Measurements from ENCODE around the gene GRIK1.
"Not testable (repeated sequence)": the region's sequence is repeated elsewhere in the genome, so short reads cannot be mapped to it uniquely, and the experiment has no call there.

Gene GRIK1

DNA sequence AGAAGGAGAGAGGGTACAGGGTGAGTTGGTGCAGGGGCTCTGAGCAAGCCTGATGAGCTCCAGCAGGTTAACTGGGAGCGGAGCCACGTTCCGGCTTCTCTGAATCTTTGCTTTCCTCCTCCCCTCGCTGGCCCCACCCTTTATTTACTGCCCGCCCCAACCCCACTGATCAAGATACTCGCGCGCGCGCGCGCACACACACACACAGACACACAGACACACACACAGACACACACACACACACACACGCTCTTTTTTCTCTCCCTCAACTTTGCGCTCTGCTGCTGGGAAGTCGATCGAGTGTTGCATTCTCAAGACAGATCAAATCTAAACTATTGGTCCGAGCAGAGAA is at the start of gene GRIK1:
Gene GRIK1 (minus strand): TSS at position 73 of the 352 bp plus-strand sequence.
- DNase-seq (ENCODE audit: low read depth in 3 of 3) = no peak

DNA sequence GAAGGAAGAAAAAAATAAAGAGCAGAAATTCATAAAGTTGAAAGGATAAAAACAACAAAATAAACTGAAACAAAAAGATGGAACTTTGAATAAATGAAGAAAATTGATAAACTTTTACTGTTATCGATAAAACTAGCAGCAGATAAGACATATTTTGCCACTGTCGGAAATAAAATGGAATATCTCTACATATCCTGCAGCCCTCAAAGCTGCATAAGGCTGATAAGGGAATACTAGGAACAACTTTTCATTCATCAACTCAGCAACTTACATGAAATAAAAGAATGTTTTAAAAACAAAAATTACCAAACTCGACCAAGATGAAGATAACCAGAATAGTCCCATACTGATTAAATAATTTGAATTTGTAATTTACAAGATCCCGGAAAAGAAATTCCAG is 48.0 kb upstream of the GRIK1 start:
- DNase-seq (ENCODE audit: low read depth in 3 of 3) = no peak

DNA sequence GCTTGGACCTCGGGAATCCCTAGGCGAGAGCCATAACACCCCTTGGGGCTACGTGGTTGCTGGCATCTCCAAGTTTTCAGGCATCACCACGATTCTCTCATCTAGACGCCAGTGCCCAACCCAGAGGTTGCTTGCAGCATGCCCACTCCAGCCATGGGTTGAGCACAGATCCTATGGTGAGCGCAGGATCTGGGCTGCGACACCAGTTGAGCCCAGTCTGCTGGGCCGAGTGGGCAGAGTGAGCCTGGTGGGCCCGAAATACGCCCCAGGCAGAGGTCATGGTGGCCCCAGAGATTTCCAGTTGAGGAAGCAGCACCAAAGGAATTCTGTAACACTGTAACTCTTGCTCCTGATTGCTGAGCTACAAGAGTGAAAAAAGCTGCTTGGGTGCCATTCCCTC is 46.1 kb upstream of the GRIK1 start:
- no peak for DNase-seq (ENCODE audit: low read depth in 3 of 3)

DNA sequence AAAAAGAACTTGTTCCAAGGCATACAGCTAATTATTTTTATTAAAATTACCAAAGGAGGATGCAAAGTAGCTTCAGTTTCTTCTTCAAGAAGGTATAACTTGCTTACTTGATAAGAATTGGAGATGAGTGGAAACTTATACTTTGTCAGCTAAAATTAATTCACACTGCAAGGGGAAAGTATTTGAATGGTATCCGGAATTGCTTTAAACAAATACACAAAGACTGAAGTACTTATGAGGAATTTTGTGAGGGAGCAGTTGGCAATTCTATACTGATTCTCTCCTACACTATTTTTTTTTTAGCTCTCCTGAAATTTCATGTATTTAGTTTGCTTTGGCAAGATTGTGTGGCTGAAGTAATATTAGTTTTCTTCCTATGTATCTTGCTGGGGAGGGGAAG is 39.2 kb upstream of the GRIK1 start:
- no peak for DNase-seq (ENCODE audit: low read depth in 3 of 3)

DNA sequence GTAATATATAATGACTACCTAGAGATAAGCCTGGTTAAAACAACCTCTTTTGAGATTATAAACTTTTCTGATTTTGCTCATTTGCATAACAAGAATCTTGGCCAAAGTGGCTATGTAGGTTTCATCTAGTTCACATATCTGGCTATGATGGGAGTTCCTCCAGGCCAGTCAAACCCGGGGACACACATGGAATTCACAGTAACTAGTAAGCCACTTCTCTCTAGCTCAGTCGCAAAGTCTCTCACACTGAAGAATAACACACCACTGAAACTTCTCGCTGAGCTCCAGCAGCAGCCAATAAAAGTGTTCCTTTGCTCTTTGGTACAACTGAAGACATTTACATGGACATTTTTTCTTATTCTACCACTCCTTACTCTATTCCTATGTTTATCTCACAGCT is 36.0 kb upstream of the GRIK1 start:
- DNase-seq (ENCODE audit: low read depth in 3 of 3) = no peak

DNA sequence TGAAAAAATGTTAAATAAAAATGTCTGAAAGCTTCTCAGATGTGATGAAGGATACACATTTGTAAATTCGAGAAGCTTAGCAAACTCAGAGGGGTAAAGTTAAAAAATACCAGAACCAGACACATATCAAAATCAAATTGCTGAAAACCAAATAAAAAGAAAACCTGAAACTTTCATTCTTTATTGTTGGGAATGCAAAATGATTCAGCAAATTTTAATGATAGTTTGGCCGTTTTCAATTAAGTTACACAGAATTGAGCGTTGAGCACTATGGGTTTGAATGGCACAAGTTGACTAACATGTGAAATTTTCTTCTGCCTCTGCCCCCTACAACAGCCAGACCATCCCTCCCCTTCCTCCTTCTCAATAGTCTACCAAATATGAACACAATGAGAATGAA is 33.5 kb upstream of the GRIK1 start:
- no peak for DNase-seq (ENCODE audit: low read depth in 3 of 3)

DNA sequence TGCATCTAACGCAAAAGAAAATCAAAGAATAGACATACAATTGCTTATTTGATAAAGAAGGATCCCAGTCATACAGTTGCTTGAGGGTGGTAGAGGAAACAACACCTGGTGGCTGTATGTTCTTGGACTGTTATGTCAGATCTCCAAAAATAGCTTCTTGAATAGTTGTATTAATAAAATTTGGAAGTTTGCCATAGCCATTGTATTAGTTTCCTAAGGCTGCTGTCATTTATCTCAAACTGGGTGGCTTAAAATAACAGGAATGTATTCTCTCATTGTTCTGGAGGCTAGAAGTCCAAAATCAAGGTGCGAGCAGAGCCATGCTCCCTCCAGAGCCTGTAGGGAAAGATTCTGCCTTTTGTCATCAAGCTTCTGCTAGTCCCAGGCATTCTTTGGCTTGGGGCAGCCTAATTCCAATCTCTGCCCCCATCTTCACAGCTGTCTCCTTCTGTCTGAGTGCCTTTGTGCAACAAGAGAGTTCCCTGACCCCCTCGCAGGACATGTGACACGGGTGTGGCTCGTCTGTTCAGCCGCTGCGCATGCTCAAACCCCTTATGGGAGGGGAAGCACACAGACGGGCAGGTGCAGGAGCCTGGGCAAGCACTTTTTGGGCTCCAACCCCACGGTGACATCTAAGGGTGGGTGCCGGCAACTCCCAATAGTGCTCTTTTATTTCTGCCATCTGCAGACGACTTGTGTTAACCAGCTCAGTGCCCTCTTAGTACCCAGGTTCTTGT is 21.7 kb upstream of the GRIK1 start:
- no peak for DNase-seq (ENCODE audit: low read depth in 3 of 3)

DNA sequence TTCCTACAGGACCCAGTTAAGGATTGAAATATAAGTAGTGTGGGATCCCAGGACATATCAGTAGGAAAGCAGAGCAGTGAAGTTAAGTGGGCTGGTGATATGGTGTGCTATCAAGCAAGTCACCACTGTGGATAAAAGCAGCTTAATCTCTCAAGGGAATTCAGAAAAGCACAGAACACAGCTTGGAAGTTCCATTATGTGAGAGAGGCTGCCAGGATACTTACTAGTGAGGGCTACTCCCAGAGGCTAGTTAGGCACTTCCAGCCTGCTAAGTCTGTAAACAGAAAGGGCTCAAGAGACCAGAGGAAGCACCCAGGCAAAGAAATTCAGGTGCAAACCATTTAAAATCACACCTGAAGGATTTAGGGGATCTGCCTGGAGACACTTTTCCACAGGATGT is 18.8 kb upstream of the GRIK1 start:
- no peak for DNase-seq (ENCODE audit: low read depth in 3 of 3)

DNA sequence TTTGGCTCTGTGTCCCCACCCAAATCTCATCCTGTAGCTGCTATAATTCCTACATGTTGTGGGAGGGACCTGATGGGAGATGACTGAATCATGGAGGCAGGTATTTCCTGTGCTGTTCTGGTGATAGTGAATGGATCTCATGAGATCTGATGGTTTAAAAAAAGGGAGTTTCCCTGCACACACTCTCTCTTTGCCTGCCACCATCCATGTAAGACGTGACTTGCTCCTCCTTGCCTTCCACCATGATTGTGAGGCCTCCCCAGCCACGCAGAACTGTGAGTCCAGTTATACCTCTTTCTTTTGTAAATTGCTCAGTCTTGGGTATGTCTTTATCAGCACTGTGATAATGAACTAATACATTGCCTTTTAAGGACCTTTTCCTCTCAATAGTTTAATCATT is 18.2 kb upstream of the GRIK1 start:
- DNase-seq (ENCODE audit: low read depth in 3 of 3) = not testable (repeated sequence)

DNA sequence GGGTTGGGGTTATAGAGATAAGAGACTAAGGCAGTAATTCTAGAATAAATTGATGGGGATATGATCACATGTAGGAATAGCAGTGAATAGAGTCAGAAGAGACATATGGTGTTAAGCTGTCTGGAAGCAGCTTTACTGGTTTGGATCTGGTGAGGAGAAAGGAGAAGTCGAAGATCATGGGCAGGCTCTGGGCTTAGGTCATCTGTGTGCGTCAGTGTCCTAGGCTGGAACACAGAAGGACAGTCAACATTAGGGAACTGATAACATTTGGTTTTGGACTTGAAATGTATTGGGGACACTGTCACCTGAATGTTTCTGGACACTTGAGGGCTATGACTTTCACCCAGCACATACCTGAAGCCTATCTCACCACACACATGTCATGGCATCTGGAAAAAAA is 13.9 kb upstream of the GRIK1 start:
- DNase-seq (ENCODE audit: low read depth in 3 of 3) = no peak

DNA sequence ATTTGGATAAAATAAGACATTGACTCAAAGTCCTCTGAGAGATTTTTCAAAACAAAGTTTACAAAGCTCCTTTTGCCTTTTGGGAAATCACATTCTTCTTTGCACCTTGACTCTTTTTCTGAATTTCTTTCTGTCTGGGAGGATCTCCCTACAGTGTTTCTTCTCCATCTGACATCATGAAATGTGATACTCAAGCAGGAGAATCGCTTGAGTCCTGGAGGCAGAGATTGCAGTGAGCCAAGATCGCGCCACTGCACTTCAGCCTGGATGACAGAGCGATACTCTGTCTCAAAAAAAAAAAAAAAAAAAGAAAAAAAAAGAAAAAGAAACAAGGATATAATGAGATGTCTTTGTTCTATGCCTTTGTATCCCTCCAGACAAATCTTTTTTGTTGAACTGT is 13.3 kb upstream of the GRIK1 start:
- no peak for DNase-seq (ENCODE audit: low read depth in 3 of 3)

DNA sequence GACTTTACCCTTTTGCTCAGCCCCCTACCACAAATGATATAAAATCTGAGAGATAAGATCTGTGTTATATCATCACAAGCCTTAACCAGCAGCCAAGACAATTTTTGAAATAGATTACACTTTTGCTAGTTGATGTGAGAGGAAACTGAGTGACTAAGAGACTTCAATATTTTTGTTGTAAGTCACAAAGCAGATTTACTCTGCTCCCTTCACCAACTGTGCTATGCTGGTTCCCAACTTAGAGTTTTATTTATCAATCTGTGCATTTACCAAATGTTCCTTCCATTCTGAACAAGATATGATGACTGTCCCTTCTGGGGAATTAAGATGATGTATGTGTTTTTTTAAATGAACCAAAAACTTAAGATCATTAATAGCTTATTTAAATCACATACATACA is 12.1 kb upstream of the GRIK1 start:
- DNase-seq (ENCODE audit: low read depth in 3 of 3) = no peak

DNA sequence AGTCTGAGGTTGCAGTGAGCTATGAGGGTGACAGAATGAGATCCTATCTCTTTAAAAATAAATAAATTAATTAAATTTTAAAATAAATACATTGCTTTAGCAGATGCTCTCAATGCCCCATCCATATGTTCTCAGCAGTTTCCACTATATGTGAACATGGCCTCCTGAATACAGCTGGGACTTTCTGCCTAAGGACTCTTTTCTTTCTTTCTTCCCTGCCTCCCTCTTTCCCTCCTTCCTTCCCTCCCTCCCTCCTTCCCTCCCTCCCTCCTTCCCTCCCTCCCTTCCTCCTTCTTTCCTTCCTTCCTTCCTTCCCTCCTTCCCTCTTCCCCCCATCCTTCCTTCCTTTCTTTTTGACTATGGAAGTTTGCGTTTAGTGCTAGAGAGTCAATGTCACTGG is 10.2 kb upstream of the GRIK1 start:
- no peak for DNase-seq (ENCODE audit: low read depth in 3 of 3)

DNA sequence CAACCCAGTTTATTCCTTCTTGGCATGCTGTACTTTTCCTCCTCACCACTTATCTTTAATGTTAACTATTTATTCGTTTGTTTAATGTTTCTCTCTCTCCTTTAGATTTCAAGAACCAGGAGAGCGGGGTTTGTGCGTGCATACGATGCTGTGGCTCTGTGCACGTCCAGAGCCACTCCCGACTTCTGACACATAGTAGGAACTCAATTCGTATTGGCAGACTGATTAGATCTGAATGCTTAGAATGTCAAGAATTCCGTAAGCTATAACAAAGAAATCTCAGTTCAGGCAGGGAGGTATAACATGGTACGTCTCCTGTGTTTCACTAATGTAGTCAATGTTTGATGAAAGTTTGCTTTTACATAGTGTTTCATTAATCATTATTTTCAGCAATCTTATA is 7.3 kb upstream of the GRIK1 start:
- no peak for DNase-seq (ENCODE audit: low read depth in 3 of 3)

DNA sequence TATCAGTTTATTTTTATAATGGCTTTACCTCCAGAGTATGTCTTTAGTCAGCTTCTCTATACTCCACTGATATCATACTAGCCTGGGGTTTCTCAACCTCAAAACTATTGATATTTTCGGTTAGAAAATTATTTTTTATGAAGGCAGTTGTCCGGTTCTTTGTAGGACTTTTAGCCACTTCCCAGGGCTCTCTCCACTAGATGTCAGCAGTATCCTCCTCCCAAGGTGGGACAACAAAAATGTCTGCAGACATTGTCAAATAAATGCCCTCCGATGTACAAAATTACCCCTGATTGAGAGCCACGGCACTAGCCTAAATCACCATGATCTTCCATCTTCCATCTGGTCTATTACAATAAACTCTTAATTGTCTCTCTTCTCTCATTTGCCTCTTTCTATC is 4.1 kb upstream of the GRIK1 start:
- DNase-seq (ENCODE audit: low read depth in 3 of 3) = no peak

DNA sequence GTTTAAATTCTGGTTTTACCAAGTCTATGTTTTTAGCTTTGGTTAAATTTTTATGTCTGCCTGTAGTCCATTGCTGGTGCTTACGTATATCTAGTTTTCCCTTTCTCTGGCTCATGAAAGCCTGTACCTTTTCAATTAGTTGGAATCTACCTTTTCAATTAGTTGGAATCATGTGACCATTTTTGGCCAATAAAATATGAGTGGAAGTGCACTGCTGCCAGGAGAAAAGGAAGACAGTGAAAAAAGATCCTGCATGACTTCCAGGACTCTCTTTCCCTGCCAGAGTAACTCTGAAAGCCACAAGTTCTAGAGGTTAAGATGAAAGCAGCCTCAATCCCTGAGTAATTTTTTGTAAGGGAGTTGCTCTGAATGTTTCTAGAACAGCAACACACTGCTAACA is 2.2 kb upstream of the GRIK1 start:
- no peak for DNase-seq (ENCODE audit: low read depth in 3 of 3)

DNA sequence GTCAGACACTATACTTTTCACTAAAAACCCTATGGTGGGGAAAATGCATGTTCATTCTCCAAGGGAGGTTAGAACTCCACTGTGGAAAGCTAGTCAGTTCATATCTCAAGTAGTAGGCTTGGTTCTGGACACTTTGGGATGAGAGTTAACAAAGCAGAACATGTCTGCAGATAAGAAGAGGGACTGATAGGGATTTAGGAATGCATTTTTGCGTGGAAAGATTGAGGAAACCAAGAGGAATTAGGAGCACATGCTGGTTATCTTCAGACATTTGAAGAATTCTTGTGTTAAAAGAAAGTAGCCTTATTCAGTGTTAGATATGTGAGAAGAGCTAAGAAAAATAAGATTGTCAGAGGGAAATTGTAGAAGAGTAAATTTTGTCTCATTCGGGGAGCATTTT is 1.2 kb upstream of the GRIK1 start:
- DNase-seq (ENCODE audit: low read depth in 3 of 3) = no peak

DNA sequence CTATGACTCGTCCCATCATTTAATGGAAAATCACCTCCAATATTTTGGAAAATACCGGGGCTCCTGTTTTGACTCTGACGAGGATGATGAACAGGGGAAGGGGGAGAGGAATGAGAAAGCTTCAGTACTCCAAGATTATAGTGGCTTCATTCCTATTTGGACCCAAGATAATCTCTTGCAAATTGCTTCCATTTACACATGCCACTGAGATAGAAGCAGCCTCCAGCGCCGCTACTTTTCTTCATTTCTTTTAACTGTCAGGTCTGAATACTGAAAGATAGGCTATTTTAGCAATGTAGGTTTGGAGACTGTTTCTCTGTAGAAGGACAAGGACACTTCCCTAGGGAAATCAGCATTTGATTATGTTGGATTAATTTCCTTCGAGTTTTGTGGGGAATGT is 565 bp upstream of the GRIK1 start:
- DNase-seq (ENCODE audit: low read depth in 3 of 3) = no peak

DNA sequence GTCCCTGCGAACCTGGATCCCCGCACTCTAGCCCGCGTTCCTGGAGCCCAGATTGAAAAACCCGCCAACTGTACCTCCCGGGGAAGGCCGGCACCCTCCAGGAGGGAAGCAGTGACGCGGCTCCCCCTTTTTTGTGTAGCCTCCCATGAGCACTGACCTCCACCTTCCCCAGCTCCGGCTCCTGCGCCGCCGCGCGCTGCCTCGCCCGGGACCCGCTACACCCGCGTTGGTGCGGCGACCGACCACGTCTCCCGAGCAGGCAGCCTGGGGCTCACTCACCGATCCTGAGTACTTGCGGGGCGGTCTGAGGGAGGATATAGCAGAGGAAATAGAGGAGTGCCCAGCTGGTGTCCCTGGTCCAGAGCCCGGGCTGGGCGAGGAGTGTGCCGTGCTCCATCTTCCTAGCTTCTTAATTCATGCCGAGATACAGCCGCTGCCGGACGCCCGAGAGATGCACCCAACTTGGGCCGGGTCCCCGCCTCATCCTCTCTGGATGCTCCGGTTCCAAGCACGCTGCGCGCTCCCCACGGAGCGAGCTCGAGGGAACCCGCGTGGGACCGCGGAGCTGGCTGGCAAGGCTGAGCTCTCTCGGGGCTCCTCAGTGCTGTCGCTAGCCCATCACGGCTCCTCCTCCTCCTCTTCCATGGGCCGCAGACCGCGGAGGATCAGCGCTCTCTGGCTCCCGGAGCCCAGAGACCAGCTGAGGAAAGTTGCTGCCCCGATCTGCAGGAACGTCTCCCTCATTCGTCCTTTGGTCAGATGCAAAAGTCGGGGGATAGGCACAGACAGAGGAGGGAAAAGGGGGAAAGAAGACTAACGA is 482 bp downstream of the GRIK1 start:
- no peak for DNase-seq (ENCODE audit: low read depth in 3 of 3)

DNA sequence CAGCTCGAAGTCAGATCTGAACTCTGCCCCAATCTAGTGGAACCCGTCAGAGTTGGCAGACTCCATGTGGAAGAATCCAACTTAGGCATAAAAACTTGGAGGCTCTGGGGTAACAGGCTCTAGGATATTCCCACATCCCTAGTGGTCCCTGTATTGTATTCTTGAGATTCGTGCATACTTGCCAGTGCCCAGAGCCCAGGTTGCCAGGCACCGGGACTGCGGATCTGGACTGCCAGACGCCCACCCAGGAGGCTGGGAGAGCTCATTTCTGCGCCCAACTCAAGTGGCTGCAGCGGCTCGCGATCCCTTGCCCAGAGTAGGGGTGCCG is 1.1 kb downstream of the GRIK1 start:
- DNase-seq (ENCODE audit: low read depth in 3 of 3) = no peak

DNA sequence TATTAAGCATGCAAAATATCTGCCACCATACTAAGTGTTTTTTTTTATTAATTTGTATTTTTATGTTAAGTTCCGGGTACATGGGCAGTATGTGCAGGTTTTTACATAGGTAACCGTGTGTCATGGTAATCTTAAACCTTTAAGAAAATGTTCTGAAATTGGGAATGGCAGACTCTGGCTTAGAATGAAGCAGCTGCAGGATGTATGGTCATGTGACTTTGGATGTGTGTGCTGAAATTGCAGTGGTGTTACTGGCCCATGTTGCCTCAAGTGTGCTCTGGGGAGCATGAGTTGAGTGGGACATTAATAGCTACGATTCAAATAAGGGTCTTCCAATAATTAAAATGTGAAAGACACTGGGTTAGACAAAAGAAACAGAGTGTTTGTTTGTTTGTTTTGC is 6.7 kb downstream of the GRIK1 start:
- no peak for DNase-seq (ENCODE audit: low read depth in 3 of 3)

DNA sequence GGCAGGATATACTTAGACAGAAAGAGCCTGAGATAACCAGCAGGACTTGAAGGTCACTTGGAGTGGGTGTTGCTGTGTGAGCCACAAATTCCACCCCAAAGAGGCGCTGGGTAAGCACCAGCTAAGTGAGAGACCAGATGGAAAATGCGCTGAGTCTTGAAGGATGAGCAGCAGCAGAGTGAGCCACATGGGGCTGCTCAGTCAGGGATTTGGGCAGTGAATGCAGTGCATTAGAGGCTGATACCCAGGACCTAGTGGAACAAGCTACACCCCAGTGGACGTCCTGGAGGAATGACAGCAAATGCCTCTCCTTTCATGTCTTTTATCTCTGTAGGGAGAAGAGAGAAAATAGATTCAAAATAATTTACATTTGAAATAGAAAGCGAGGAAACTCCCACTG is 11.3 kb downstream of the GRIK1 start:
- no peak for DNase-seq (ENCODE audit: low read depth in 3 of 3)

DNA sequence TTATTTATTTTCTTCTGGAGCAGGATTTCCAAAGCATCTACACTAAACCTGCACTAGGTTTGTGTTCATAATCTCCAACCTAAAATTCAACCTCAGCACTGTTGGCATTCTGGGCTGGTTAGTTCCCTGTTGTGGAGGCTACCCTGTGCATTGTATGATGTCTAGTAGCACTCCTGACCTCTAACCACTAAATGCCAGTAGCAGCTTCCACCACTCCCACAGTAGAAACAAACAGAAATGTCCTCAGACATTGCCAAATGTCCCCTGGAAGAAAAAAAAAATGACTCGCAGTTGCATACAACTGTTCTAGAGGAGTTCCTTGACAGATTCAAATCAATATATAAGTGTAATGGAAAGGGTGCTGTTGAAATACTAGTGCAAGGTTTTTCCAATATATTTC is 18.9 kb downstream of the GRIK1 start:
- DNase-seq (ENCODE audit: low read depth in 3 of 3) = no peak

DNA sequence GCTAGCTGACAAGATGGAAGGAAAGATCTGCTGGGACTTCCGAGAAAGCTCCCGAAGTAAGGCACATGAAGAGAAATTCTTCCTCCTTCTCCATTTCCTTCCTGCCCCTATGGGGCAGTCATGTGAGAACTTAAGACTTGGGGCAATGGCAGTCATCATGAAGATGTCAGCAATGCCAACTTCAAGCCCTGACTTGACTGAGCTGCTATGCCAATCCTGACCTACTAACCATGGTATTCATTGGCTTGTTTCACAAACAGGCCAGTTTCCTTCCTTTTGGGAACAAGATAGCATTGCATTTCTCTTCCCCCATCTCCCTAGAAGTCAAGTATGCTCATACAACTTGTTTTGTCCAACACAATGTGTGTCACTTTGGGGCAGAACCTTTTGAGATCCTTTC is 25.5 kb downstream of the GRIK1 start:
- no peak for DNase-seq (ENCODE audit: low read depth in 3 of 3)

Data from stimulated activated CD4-positive, alpha-beta T cell treated with anti-CD3 and anti-CD28 coated beads, TNF-alpha, amount 100 ng/mL, for 4 hours (primary cell).